ENCODE measurements around the gene CNOT9.

Gene CNOT9

DNA sequence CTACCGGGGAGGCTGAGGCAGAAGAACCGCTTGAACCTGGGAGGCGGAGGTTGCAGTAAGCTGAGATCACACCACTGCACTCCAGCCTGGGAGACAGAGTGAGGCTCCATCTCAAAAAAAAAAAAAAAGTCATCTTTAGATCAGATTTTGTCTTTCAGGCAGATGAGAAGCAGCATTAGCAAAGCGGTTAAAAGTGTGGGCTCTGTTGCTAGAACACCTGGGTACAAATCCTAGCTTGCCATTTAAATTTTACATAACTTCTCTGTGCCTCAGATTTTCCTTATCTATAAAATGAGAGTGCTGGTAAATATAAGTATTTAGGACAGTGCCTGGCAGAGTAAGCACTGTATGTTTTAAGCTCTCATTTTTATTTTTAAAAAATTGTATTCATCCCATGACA, 8.2 kb downstream of the CNOT9 start:
- H4K20me1 ChIP-seq (ENCODE audit: insufficient read depth, low read length, poor library complexity, severe bottlenecking), result peaks cover 68% of the 10 kb centered on the region
- no peak overlapping the region for H2AFZ ChIP-seq (ENCODE audit: low read length)
- no peaks in the 10 kb centered on the region for H3K27me3 ChIP-seq (ENCODE audit: insufficient read depth, low read length, poor library complexity, severe bottlenecking)
- H3K79me2 ChIP-seq (ENCODE audit: insufficient read depth, low read length), result peaks cover 96% of the 10 kb centered on the region
- H3K9me3 ChIP-seq (ENCODE audit: insufficient read depth, low read depth, low read length), result no peaks in the 10 kb centered on the region
- H3K9me2 ChIP-seq (replicated peaks; ENCODE audit: low read depth, low read length), result no peaks in the 10 kb centered on the region
- H3F3A ChIP-seq (ENCODE audit: low read depth), result no peaks in the 10 kb centered on the region
- H3K4me1 ChIP-seq (ENCODE audit: insufficient read depth, low read length, poor library complexity, severe bottlenecking), result peaks cover 31% of the 10 kb centered on the region
- H3K4me2 ChIP-seq (ENCODE audit: low read depth, low read length, poor library complexity, severe bottlenecking), result peak overlapping the region; percentile 32
- no peak overlapping the region for H3K9ac ChIP-seq (ENCODE audit: low read depth, low read length, poor library complexity, severe bottlenecking)
- H3K36me3 ChIP-seq (ENCODE audit: insufficient read depth, low read length), result peaks cover 18% of the 10 kb centered on the region
- H3K4me3 ChIP-seq (ENCODE audit: low read length, poor library complexity, severe bottlenecking), result no peak overlapping the region
- TF ChIP-seq EZH2phosphoT487 (IDR thresholded peaks at IDR 0.05; ENCODE audit: borderline replicate concordance) (no peak), CTCF (conservative IDR thresholded peaks at IDR 0.05; ENCODE audit: low read length) (no peak)

- peaks cover 91% of the 10 kb centered on the region for H3K79me2 ChIP-seq (ENCODE audit: insufficient read depth, low read length)
Observed at GRCh38 chr2:218577482-218578220, 9.0 kb downstream of the CNOT9 start.

DNA sequence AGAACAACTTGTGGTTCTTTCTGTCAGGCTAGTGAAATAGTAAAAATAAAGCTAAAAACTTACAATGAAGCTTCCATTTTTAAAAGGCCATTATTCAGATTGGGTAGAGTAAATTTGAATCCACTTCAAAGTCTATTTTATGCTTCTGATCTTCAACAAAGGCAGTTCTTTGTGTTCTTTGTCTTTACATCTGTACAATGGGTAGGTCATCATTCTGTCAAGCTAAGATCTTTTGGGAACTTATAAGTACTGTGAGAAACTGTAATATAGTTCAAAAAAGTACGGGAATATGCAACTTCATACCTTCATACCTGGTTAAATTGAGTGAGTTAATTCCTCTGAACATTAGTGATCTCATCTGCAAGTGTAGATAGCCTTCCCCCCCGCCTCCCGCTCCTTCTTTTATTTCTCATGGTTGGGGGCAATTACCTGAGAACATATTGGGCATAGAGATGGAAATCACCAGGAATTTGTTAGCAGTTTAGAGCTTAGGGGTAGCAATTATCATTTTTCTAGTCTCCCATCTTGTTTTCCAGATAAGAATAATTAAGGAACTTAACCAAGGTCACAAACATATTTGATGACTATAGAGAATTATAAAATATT, 9.7 kb downstream of the CNOT9 start:
- TF ChIP-seq EZH2phosphoT487 (IDR thresholded peaks at IDR 0.05; ENCODE audit: borderline replicate concordance) (no peak), CTCF (conservative IDR thresholded peaks at IDR 0.05; ENCODE audit: low read length) (no peak)
- H4K20me1 ChIP-seq (ENCODE audit: insufficient read depth, low read length, poor library complexity, severe bottlenecking), result peaks cover 54% of the 10 kb centered on the region
- no peaks in the 10 kb centered on the region for H3K9me2 ChIP-seq (replicated peaks; ENCODE audit: low read depth, low read length)
- peak overlapping the region; percentile 32 for H3K4me2 ChIP-seq (ENCODE audit: low read depth, low read length, poor library complexity, severe bottlenecking)
- no peaks in the 10 kb centered on the region for H3F3A ChIP-seq (ENCODE audit: low read depth)
- peaks cover 25% of the 10 kb centered on the region for H3K4me1 ChIP-seq (ENCODE audit: insufficient read depth, low read length, poor library complexity, severe bottlenecking)
- peaks cover 32% of the 10 kb centered on the region for H3K36me3 ChIP-seq (ENCODE audit: insufficient read depth, low read length)
- H3K4me3 ChIP-seq (ENCODE audit: low read length, poor library complexity, severe bottlenecking), result no peak overlapping the region
- peaks cover 90% of the 10 kb centered on the region for H3K79me2 ChIP-seq (ENCODE audit: insufficient read depth, low read length)
- no peak overlapping the region for H3K9ac ChIP-seq (ENCODE audit: low read depth, low read length, poor library complexity, severe bottlenecking)
- H3K9me3 ChIP-seq (ENCODE audit: insufficient read depth, low read depth, low read length), result no peaks in the 10 kb centered on the region
- H2AFZ ChIP-seq (ENCODE audit: low read length), result no peak overlapping the region
- no peaks in the 10 kb centered on the region for H3K27me3 ChIP-seq (ENCODE audit: insufficient read depth, low read length, poor library complexity, severe bottlenecking)

More at GRCh38 chr2:218577482-218578220, 9.0 kb downstream of the CNOT9 start:
- H3K4me1 ChIP-seq (ENCODE audit: insufficient read depth, low read length, poor library complexity, severe bottlenecking), result peaks cover 26% of the 10 kb centered on the region
- peaks cover 24% of the 10 kb centered on the region for H3K36me3 ChIP-seq (ENCODE audit: insufficient read depth, low read length)
- no peaks in the 10 kb centered on the region for H3F3A ChIP-seq (ENCODE audit: low read depth)
- H3K4me3 ChIP-seq (ENCODE audit: low read length, poor library complexity, severe bottlenecking), result no peak overlapping the region
- H3K9me2 ChIP-seq (replicated peaks; ENCODE audit: low read depth, low read length), result no peaks in the 10 kb centered on the region
- no peak overlapping the region for H2AFZ ChIP-seq (ENCODE audit: low read length)
- H3K9me3 ChIP-seq (ENCODE audit: insufficient read depth, low read depth, low read length), result no peaks in the 10 kb centered on the region
- H3K9ac ChIP-seq (ENCODE audit: low read depth, low read length, poor library complexity, severe bottlenecking), result no peak overlapping the region
- H3K27me3 ChIP-seq (ENCODE audit: insufficient read depth, low read length, poor library complexity, severe bottlenecking), result no peaks in the 10 kb centered on the region
- peaks cover 61% of the 10 kb centered on the region for H4K20me1 ChIP-seq (ENCODE audit: insufficient read depth, low read length, poor library complexity, severe bottlenecking)
- TF ChIP-seq CTCF (conservative IDR thresholded peaks at IDR 0.05; ENCODE audit: low read length) (no peak), EZH2phosphoT487 (IDR thresholded peaks at IDR 0.05; ENCODE audit: borderline replicate concordance) (no peak)
- H3K4me2 ChIP-seq (ENCODE audit: low read depth, low read length, poor library complexity, severe bottlenecking), result peak overlapping the region; percentile 32

Measured in Loucy (cell line).